Neural cell (in vitro differentiated cells): Measurements from ENCODE around the gene FGR. TPM values are rescaled to one million over a fixed set of nuclear protein-coding genes. Genes with fewer than 3 reads are reported as not detected.

ENCODE experiments used
- H2AFZ ChIP-seq: fragments of 200-600, 300-800 bp; sonication (generic), shearing (Covaris generic); 2 replicates; pipeline ENCODE4 v1.6.0; 2014; ENCODE audit warnings: low read depth, mild to moderate bottlenecking, antibody characterized with exemption, low read length, moderate library complexity
- H3F3A ChIP-seq: fragments of 200-600 bp; shearing (Covaris generic); 2 replicates; pipeline ENCODE4 v1.6.1; 2016; ENCODE audit warnings: mild to moderate bottlenecking, moderate library complexity, mixed read lengths, antibody characterized with exemption, low read length; ENCODE audit not compliant: insufficient read depth, poor library complexity, severe bottlenecking
- H3K27ac ChIP-seq: fragments of 200-600, 300-800 bp; sonication (generic), shearing (Covaris generic); 2 replicates; pipeline ENCODE4 v1.5.1; 2014; ENCODE audit warnings: mild to moderate bottlenecking, low read length, moderate library complexity
- H3K27me3 ChIP-seq: fragments of 300-800, 200-600 bp; sonication (generic), shearing (Covaris generic); 2 replicates; pipeline ENCODE4 v1.6.0; 2014; ENCODE audit warnings: mild to moderate bottlenecking, low read depth, low read length, moderate library complexity; ENCODE audit not compliant: insufficient read depth
- H3K36me3 ChIP-seq: fragments of 300-800, 200-600 bp; sonication (generic), shearing (Covaris generic); 2 replicates; pipeline ENCODE4 v1.5.1; 2014; ENCODE audit warnings: mild to moderate bottlenecking, antibody characterized with exemption, low read length, moderate library complexity; ENCODE audit not compliant: insufficient read depth
- H3K4me2 ChIP-seq: fragments of 300-800, 200-600 bp; sonication (generic), shearing (Covaris generic); 2 replicates; pipeline ENCODE4 v1.6.0; 2014; ENCODE audit warnings: mild to moderate bottlenecking, low read length
- H3K4me3 ChIP-seq: fragments of 300-800, 200-600 bp; sonication (generic), shearing (Covaris generic); 2 replicates; pipeline ENCODE4 v1.5.1; 2014; ENCODE audit warnings: mild to moderate bottlenecking, low read length, moderate library complexity
- H3K79me2 ChIP-seq: fragments of 200-600 bp; shearing (Covaris generic); replicated peaks from 2 replicates; pipeline ENCODE4 v1.6.0; 2014; ENCODE audit warnings: mild to moderate bottlenecking, low read length, moderate library complexity; ENCODE audit not compliant: insufficient read depth
- H3K9ac ChIP-seq: fragments of 300-800, 200-600 bp; sonication (generic), shearing (Covaris generic); 2 replicates; pipeline ENCODE4 v1.6.1; 2016; ENCODE audit warnings: mild to moderate bottlenecking, low read length, mixed read lengths
- H3K9me2 ChIP-seq: fragments of 200-600 bp; shearing (Covaris generic); 2 replicates; pipeline ENCODE4 v1.6.1; 2016; ENCODE audit warnings: mild to moderate bottlenecking, low read length, mixed read lengths; ENCODE audit not compliant: insufficient read depth
- H3K9me3 ChIP-seq: fragments of 200-600, 300-800 bp; sonication (generic), shearing (Covaris generic); 2 replicates; pipeline ENCODE4 v1.6.1; 2016; ENCODE audit warnings: mild to moderate bottlenecking, mixed run types, low read length, moderate library complexity, mixed read lengths
- H4K20me1 ChIP-seq: fragments of 200-600 bp; shearing (Covaris generic); 2 replicates; pipeline ENCODE4 v1.6.1; 2016; ENCODE audit warnings: mild to moderate bottlenecking, mixed run types; ENCODE audit not compliant: insufficient read depth
- EP300 ChIP-seq: fragments of 450-650 bp; conservative IDR thresholded peaks from 2 replicates; pipeline ENCODE4 v1.6.1; 2014; ENCODE audit warnings: antibody characterized with exemption, mild to moderate bottlenecking, moderate library complexity; ENCODE audit not compliant: poor library complexity, severe bottlenecking
- EZH2 ChIP-seq: fragments of 200-600, 300-800 bp; shearing (Covaris generic), sonication (generic); IDR thresholded peaks from 2 replicates; pipeline ENCODE4 v1.6.1; 2014; ENCODE audit warnings: antibody characterized with exemption, low read length, borderline replicate concordance, mild to moderate bottlenecking; ENCODE audit not compliant: insufficient read depth, poor library complexity, severe bottlenecking
- MXI1 ChIP-seq: fragments of 450-650 bp; conservative IDR thresholded peaks from 2 replicates; pipeline ENCODE4 v1.6.1; 2014; ENCODE audit warnings: antibody characterized with exemption, mild to moderate bottlenecking; ENCODE audit not compliant: poor library complexity, severe bottlenecking
- POLR2AphosphoS5 ChIP-seq: IDR thresholded peaks from 2 replicates; pipeline ENCODE4 v1.6.1; 2012
- RAD21 ChIP-seq: fragments of 450-650 bp; conservative IDR thresholded peaks from 2 replicates; pipeline ENCODE4 v1.6.1; 2014; ENCODE audit warnings: antibody characterized with exemption, mild to moderate bottlenecking, moderate library complexity
- SMC3 ChIP-seq: fragments of 450-650 bp; conservative IDR thresholded peaks from 2 replicates; pipeline ENCODE4 v1.6.1; 2014; ENCODE audit warnings: antibody characterized with exemption, mild to moderate bottlenecking, moderate library complexity; ENCODE audit not compliant: poor library complexity
- TAF1 ChIP-seq: IDR thresholded peaks from 2 replicates; pipeline ENCODE4 v1.6.1; 2012; ENCODE audit warnings: low read depth
- polyA plus RNA-seq: library from polyadenylated mRNA; depleted of rRNA; stranded (reverse); fragments of >200 nt; gene quantifications from 2 replicates; pipeline ENCODE4 v1.2.3, GENCODE V29; 2014
- TF ChIP-seq, protein P1 (sequence below): IDR thresholded peaks from 2 replicates; pipeline ENCODE4 v1.6.1; 2012; ENCODE audit warnings: borderline replicate concordance
- TF ChIP-seq, protein P2 (sequence below): fragments of 450-650 bp; IDR thresholded peaks from 2 replicates; pipeline ENCODE4 v1.5.1; 2014; ENCODE audit warnings: antibody characterized with exemption, mild to moderate bottlenecking, moderate library complexity; ENCODE audit not compliant: poor library complexity, severe bottlenecking

FGR gene
- polyA plus RNA-seq, 1 donor from 2014 or later = not detected

DNA sequence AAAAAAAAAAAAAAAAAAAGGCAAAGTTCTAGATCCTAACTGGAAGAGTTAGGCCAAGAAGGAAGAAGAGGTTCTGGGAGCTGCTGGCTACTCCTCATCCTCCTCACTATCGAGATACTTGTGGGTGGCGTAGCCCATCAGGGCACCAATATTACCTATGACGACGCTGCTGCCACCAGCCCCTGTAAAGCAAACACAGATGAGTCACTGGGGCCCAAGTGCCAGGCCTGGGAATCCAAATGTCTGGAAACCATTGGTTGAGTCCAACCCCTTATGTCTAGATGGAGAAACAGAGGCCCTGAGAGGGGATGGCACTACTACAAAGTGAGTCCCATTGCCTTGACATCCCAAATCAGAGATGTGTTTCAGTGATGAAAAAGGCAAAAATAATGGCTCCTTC lies 31.3 kb upstream of the FGR start:
- Histone ChIP-seq H3K9me3 (no peaks in the 10 kb centered on the region), H2AFZ (no peak overlapping the region), H3K4me2 (no peak overlapping the region), H3K79me2 (no peaks in the 10 kb centered on the region), H3K9me2 (no peaks in the 10 kb centered on the region), H3F3A (no peaks in the 10 kb centered on the region), H3K36me3 (no peaks in the 10 kb centered on the region), H4K20me1 (no peaks in the 10 kb centered on the region), H3K27me3 (no peaks in the 10 kb centered on the region), H3K27ac (no peak overlapping the region), H3K4me3 (no peak overlapping the region), H3K9ac (no peak overlapping the region)
- no peak for TF ChIP-seq MXI1
- no peak for TF ChIP-seq SMC3
- TF ChIP-seq EP300 = no peak
- TF ChIP-seq TAF1 = no peak
- TF ChIP-seq, protein P1, sequence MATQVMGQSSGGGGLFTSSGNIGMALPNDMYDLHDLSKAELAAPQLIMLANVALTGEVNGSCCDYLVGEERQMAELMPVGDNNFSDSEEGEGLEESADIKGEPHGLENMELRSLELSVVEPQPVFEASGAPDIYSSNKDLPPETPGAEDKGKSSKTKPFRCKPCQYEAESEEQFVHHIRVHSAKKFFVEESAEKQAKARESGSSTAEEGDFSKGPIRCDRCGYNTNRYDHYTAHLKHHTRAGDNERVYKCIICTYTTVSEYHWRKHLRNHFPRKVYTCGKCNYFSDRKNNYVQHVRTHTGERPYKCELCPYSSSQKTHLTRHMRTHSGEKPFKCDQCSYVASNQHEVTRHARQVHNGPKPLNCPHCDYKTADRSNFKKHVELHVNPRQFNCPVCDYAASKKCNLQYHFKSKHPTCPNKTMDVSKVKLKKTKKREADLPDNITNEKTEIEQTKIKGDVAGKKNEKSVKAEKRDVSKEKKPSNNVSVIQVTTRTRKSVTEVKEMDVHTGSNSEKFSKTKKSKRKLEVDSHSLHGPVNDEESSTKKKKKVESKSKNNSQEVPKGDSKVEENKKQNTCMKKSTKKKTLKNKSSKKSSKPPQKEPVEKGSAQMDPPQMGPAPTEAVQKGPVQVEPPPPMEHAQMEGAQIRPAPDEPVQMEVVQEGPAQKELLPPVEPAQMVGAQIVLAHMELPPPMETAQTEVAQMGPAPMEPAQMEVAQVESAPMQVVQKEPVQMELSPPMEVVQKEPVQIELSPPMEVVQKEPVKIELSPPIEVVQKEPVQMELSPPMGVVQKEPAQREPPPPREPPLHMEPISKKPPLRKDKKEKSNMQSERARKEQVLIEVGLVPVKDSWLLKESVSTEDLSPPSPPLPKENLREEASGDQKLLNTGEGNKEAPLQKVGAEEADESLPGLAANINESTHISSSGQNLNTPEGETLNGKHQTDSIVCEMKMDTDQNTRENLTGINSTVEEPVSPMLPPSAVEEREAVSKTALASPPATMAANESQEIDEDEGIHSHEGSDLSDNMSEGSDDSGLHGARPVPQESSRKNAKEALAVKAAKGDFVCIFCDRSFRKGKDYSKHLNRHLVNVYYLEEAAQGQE = no peak

DNA sequence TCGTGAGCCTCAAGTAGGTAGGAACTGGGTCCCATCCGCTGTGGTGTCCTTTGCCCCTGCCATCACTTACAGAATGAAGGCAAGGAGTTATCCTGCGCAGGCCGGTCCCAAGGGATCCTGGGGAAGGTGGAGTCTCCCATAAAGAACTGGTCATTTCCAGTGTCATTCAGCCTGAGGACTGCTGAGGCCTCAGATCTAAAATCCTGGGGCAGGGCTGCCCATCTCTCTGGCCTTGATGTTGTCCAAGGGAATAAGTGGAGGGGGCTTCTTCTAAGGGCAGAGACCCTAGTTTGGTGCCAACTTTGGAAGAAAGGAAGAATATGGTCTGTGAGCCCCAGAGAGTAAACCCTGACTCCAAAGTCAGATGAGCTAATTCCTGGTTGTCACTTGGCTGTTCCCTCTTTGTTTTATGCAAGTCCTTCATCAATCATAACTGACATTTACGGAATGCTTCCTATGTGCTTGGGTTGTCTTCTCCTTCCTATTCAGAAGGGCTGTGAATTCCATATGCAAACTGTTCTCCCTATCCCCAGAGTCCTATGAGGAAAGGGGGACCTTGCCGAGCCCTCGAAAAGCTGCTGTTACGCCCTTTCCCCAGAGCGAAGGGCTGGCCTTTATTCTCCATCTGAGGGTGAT lies 30.1 kb upstream of the FGR start:
- H2AFZ ChIP-seq = no peak overlapping the region
- H3K9me3 ChIP-seq = no peaks in the 10 kb centered on the region
- H3F3A ChIP-seq = no peaks in the 10 kb centered on the region
- no peaks in the 10 kb centered on the region for H3K9me2 ChIP-seq
- no peak for TF ChIP-seq TAF1
- no peak for TF ChIP-seq EP300
- no peak for TF ChIP-seq POLR2AphosphoS5
- no peak for TF ChIP-seq MXI1
- TF ChIP-seq, protein P2, sequence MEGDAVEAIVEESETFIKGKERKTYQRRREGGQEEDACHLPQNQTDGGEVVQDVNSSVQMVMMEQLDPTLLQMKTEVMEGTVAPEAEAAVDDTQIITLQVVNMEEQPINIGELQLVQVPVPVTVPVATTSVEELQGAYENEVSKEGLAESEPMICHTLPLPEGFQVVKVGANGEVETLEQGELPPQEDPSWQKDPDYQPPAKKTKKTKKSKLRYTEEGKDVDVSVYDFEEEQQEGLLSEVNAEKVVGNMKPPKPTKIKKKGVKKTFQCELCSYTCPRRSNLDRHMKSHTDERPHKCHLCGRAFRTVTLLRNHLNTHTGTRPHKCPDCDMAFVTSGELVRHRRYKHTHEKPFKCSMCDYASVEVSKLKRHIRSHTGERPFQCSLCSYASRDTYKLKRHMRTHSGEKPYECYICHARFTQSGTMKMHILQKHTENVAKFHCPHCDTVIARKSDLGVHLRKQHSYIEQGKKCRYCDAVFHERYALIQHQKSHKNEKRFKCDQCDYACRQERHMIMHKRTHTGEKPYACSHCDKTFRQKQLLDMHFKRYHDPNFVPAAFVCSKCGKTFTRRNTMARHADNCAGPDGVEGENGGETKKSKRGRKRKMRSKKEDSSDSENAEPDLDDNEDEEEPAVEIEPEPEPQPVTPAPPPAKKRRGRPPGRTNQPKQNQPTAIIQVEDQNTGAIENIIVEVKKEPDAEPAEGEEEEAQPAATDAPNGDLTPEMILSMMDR = no peak
- TF ChIP-seq, protein P1 = no peak
- TF ChIP-seq RAD21 = no peak
- TF ChIP-seq SMC3 = no peak
- no peak for TF ChIP-seq EZH2
- H3K4me3 ChIP-seq = no peak overlapping the region
- H3K27ac ChIP-seq = no peak overlapping the region
- no peaks in the 10 kb centered on the region for H3K36me3 ChIP-seq
- no peaks in the 10 kb centered on the region for H3K79me2 ChIP-seq
- H3K9ac ChIP-seq = no peak overlapping the region
- peaks cover 4% of the 10 kb centered on the region for H3K27me3 ChIP-seq
- H3K4me2 ChIP-seq = no peak overlapping the region
- no peaks in the 10 kb centered on the region for H4K20me1 ChIP-seq
